Astrocyte (in vitro differentiated cells and primary cell): Measurements from ENCODE around the gene SPDYE6.

ENCODE experiments used
- EZH2 ChIP-seq: IDR thresholded peaks from 2 replicates; pipeline ENCODE4 v1.6.1; 2012; ENCODE audit warnings: mild to moderate bottlenecking, low read length, inconsistent platforms; ENCODE audit not compliant: insufficient read depth
- TF ChIP-seq, protein P1 (sequence below): IDR thresholded peaks from 2 replicates; pipeline ENCODE4 v1.5.1; 2011; ENCODE audit warnings: low read depth, mild to moderate bottlenecking, inconsistent platforms, low read length, moderate library complexity; ENCODE audit not compliant: insufficient read depth

DNA sequence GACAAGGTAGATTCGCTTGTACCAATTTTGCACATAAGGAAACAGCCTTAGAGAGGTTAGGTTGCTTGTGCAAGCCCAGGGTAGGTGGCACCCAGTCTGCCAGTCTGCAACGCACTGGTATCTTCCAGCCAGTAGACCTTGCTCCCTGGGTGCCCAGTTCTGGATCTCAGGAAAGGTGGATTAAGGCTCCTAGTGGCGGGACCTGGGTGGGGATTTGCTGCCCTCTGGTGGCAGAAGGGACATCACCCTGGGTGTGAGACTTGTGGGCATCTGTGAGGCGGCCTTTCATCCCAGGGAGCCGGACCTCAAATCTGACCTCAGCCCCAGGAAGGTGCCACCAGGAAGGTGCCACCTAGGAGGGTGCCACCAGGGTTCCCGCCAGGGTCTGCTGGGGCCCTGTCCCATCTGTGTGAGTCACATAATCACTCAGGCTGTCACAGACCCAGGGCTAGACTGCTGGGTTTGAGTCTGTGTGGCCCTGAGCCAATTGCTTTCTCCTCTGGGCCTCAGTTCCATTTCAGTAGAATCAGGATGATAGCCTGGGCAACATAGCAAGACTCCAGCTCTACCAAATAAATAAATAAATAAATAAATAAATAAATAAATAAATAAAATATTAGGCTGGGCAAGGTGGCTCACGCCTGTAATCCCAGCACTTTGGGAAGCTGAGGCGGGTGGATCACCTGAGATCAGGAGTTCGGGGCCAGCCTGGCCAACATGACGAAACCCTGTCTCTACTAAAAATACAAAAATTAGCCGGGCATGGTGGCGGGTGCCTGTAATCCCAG is 34.6 kb upstream of the SPDYE6 start:
- TF ChIP-seq, protein P1, sequence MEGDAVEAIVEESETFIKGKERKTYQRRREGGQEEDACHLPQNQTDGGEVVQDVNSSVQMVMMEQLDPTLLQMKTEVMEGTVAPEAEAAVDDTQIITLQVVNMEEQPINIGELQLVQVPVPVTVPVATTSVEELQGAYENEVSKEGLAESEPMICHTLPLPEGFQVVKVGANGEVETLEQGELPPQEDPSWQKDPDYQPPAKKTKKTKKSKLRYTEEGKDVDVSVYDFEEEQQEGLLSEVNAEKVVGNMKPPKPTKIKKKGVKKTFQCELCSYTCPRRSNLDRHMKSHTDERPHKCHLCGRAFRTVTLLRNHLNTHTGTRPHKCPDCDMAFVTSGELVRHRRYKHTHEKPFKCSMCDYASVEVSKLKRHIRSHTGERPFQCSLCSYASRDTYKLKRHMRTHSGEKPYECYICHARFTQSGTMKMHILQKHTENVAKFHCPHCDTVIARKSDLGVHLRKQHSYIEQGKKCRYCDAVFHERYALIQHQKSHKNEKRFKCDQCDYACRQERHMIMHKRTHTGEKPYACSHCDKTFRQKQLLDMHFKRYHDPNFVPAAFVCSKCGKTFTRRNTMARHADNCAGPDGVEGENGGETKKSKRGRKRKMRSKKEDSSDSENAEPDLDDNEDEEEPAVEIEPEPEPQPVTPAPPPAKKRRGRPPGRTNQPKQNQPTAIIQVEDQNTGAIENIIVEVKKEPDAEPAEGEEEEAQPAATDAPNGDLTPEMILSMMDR = peak; percentile 68
- no peak for TF ChIP-seq EZH2
